HepG2 (cell line): Measurements from ENCODE around the gene BUD23. TPM values are rescaled to one million over a fixed set of nuclear protein-coding genes. Genes with fewer than 3 reads are reported as not detected.

ENCODE experiments used
- ARID5B ChIP-seq: IDR thresholded peaks from 2 replicates; pipeline ENCODE4 v1.4.0; 2020; ENCODE audit warnings: mild to moderate bottlenecking, missing genetic modification reagents
- ASH2L ChIP-seq: fragments of 300-600, 200-600 bp; sonication (generic); IDR thresholded peaks from 2 replicates; pipeline ENCODE4 v1.7.0; 2017; ENCODE audit warnings: low read depth, mild to moderate bottlenecking, moderate library complexity, mixed read lengths, low read length; ENCODE audit not compliant: insufficient read length
- CEBPG ChIP-seq: IDR thresholded peaks from 2 replicates; pipeline ENCODE4 v1.6.1; 2016
- GABPB1 ChIP-seq: IDR thresholded peaks from 2 replicates; pipeline ENCODE4 v1.6.1; 2016; ENCODE audit warnings: mild to moderate bottlenecking, missing genetic modification reagents, moderate library complexity, missing compliant biosample characterization
- GLMP ChIP-seq: sonication (generic); formaldehyde crosslinking; IDR thresholded peaks from 2 replicates; pipeline ENCODE4 v1.9.0; 2021; ENCODE audit warnings: missing genetic modification reagents, mild to moderate bottlenecking, borderline replicate concordance
- GMEB1 ChIP-seq: sonication (generic); formaldehyde crosslinking; IDR thresholded peaks from 2 replicates; pipeline ENCODE4 v1.5.1; 2020; ENCODE audit warnings: missing genetic modification reagents, mild to moderate bottlenecking, borderline replicate concordance
- KLF11 ChIP-seq: IDR thresholded peaks from 2 replicates; pipeline ENCODE4 v1.6.1; 2016; ENCODE audit warnings: missing compliant biosample characterization
- PHF20 ChIP-seq: sonication (generic); formaldehyde crosslinking; IDR thresholded peaks from 2 replicates; pipeline ENCODE4 v1.5.0; 2020; ENCODE audit warnings: mild to moderate bottlenecking, missing genetic modification reagents
- PTBP1 ChIP-seq: fragments of 200-400 bp; formaldehyde crosslinking; IDR thresholded peaks from 2 replicates; pipeline ENCODE4 v1.6.1; 2018; ENCODE audit warnings: low read length, low read depth; ENCODE audit not compliant: poor library complexity, severe bottlenecking
- RFX3 ChIP-seq: IDR thresholded peaks from 2 replicates; pipeline ENCODE4 v1.6.1; 2016; ENCODE audit warnings: missing biosample characterization, missing genetic modification reagents
- SIN3A ChIP-seq: IDR thresholded peaks from 2 replicates; pipeline ENCODE4 v1.6.1; 2011; ENCODE audit warnings: low read depth, mild to moderate bottlenecking, control low read depth, low read length, borderline replicate concordance
- SOX13 ChIP-seq, 3 experiments: fragments of 450-650 bp in 1 of 3; sonication (generic) in 1 of 3; formaldehyde crosslinking in 1 of 3; IDR thresholded peaks in 2 of 3; conservative IDR thresholded peaks in 1 of 3; 2 replicates each; pipeline versions ENCODE4 v1.5.0 to v1.6.1; 2016 to 2020; ENCODE audit warnings: antibody characterized with exemption in 1 of 3, mild to moderate bottlenecking in 1 of 3, missing compliant biosample characterization in 1 of 3, missing genetic modification reagents in 1 of 3, moderate library complexity in 1 of 3
- TEAD3 ChIP-seq: optimal IDR thresholded peaks from 2 replicates; pipeline ENCODE3; 2016; ENCODE audit warnings: borderline replicate concordance
- USF2 ChIP-seq, 2 experiments: sonication (generic) in 1 of 2; formaldehyde crosslinking in 1 of 2; IDR thresholded peaks; 2 replicates each; pipeline versions ENCODE4 v1.5.1 to v1.6.1; 2011 to 2020; ENCODE audit warnings: borderline replicate concordance in 1 of 2, low read depth in 1 of 2, low read length in 1 of 2, mild to moderate bottlenecking in 1 of 2, missing genetic modification reagents in 1 of 2, moderate library complexity in 1 of 2
- ZNF225 ChIP-seq: sonication (generic); formaldehyde crosslinking; IDR thresholded peaks from 2 replicates; pipeline ENCODE4 v1.4.0; 2020; ENCODE audit warnings: mild to moderate bottlenecking, missing genetic modification reagents
- ZNF337 ChIP-seq: sonication (generic); formaldehyde crosslinking; IDR thresholded peaks from 2 replicates; pipeline ENCODE4 v1.5.1; 2020; ENCODE audit warnings: missing genetic modification reagents, low read depth, mild to moderate bottlenecking, borderline replicate concordance
- ZNF441 ChIP-seq: sonication (generic); formaldehyde crosslinking; IDR thresholded peaks from 2 replicates; pipeline ENCODE4 v1.7.0; 2021; ENCODE audit warnings: missing genetic modification reagents, borderline replicate concordance
- ZNF746 ChIP-seq: sonication (generic); formaldehyde crosslinking; IDR thresholded peaks from 2 replicates; pipeline ENCODE4 v1.8.0; 2022; ENCODE audit warnings: mild to moderate bottlenecking, missing genetic modification reagents
- polyA plus RNA-seq, 8 experiments: library from polyadenylated mRNA; depleted of rRNA in 3 of 8; stranded (reverse) in 7 of 8; unstranded in 1 of 8; fragments of >200 nt; fragmentation: Illumina TruSeq in 4 of 8; extraction: Trizol in 4 of 8; gene quantifications; 2 replicates each; pipeline versions ENCODE4 v1.2.1 to v1.2.3, GENCODE V29; 2011 to 2016; ENCODE audit warnings: low read depth in 4 of 8, missing spikeins in 1 of 8, mixed read lengths in 1 of 8; ENCODE audit not compliant: insufficient read depth in 1 of 8
- total RNA-seq, 5 experiments: library from RNA; depleted of rRNA; stranded (reverse); fragments of >200 nt; fragmentation: Illumina TruSeq; extraction: Trizol; gene quantifications; 2 replicates each; pipeline ENCODE4 v1.2.3, GENCODE V29; 2016; ENCODE audit warnings: low read depth in 1 of 5

The BUD23 gene
- total and polyA plus RNA-seq, 2 of the 13 experiments (the other 11 are each of a cell fraction or from before 2014, with no cell fraction given), result 47.5 to 54.5 TPM

- TF ChIP-seq ZNF225 (CRISPR knock-in tag) (no peak), SIN3A (peak; percentile 64; the same call in 1 of the 2 replicates), ARID5B (no peak), RFX3 (CRISPR knock-in tag) (peak; percentile 87), ZNF337 (CRISPR knock-in tag) (no peak), TEAD3 (CRISPR knock-in tag) (peak; percentile 64), ZNF441 (CRISPR knock-in tag) (no peak), PTBP1 (no peak), SOX13 (IDR thresholded peaks at IDR 0.05) (no peak), SOX13 (CRISPR knock-in tag; conservative IDR thresholded peaks at IDR 0.05 in 1 of 2, IDR thresholded peaks at IDR 0.05 in 1 of 2) (no peak), GMEB1 (CRISPR knock-in tag) (0 out of 2 replicates have a peak, but pooled peaks have one; percentile 32), CEBPG (peak; percentile 54), KLF11 (CRISPR knock-in tag) (no peak), GABPB1 (CRISPR knock-in tag) (peak; percentile 18; the same call in 1 of the 2 replicates), GLMP (CRISPR knock-in tag) (no peak), PHF20 (CRISPR knock-in tag) (peak; percentile 57), ZNF746 (CRISPR knock-in tag) (no peak), ASH2L (peak; percentile 44), USF2 (IDR thresholded peaks at IDR 0.05; ENCODE audit: low read depth, low read length) (peak; percentile 89), USF2 (CRISPR knock-in tag; IDR thresholded peaks at IDR 0.05; ENCODE audit: borderline replicate concordance) (peak; percentile 91; the same call in 1 of the 2 replicates)
Measured at GRCh38 chr7:73742753-73743641, 59.6 kb downstream of the BUD23 start (continued).
